Right kidney (tissue), 1 donor: Measurements from ENCODE around the gene MEIKIN.

Source experiments
- DNase-seq: peaks from one replicate; pipeline ENCODE4 v3.0.0-alpha.2; 2016

Gene MEIKIN

GRCh38 chr5:131769336-131769735, 176.1 kb downstream of the MEIKIN start:
- no peak for DNase-seq

GRCh38 chr5:131767891-131768290, 177.6 kb downstream of the MEIKIN start:
- DNase-seq: no peak

- DNase-seq: no peak
These were observed 178.8 kb downstream of the MEIKIN start for GRCh38 chr5:131766689-131767088.

GRCh38 chr5:131765261-131765660, 180.2 kb downstream of the MEIKIN start:
- DNase-seq: no peak

GRCh38 chr5:131763968-131764367, 181.5 kb downstream of the MEIKIN start:
- DNase-seq: no peak

GRCh38 chr5:131760793-131761192, 184.7 kb downstream of the MEIKIN start:
- DNase-seq: no peak

GRCh38 chr5:131759704-131760103, 185.8 kb downstream of the MEIKIN start:
- DNase-seq: no peak

- DNase-seq: no peak
These were observed 187.0 kb downstream of the MEIKIN start for GRCh38 chr5:131758520-131758900.

- no peak for DNase-seq
These were observed 187.5 kb downstream of the MEIKIN start for GRCh38 chr5:131757830-131758519.
